ENCODE data around the gene RPP30. TPM values are rescaled to one million over a fixed set of nuclear protein-coding genes. Genes with fewer than 3 reads are reported as not detected.
"Not testable (repeated sequence)": the region's sequence is repeated elsewhere in the genome, so short reads cannot be mapped to it uniquely, and the experiment has no call there.

RPP30 gene
- total RNA-seq, 1 donor from 2014 or later, result 27.6 TPM

DNA sequence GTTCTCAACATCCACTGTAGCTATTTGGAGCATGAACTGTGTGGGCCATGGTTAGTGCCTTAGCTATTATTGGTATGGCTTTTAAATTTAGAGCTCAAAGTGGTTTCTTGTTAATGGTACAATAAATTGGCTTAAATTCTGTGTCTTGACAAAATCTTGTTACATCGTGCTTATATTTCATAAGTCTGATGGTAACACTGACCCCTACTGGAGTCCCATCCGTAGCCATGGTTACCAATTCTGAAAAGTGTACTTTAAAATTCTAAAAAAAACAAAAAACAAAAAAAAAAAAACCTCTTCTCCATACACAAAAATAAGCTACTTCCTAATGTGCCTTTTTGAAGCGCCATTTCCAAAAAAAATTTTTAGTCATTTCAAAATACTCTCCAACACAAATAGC, 6.4 kb upstream of the RPP30 start:
- no peak for DNase-seq (ENCODE audit: low spot score)
- intact Hi-C loops (cut with DNase I), result no loop called here
- ATAC-seq, result no peak

DNA sequence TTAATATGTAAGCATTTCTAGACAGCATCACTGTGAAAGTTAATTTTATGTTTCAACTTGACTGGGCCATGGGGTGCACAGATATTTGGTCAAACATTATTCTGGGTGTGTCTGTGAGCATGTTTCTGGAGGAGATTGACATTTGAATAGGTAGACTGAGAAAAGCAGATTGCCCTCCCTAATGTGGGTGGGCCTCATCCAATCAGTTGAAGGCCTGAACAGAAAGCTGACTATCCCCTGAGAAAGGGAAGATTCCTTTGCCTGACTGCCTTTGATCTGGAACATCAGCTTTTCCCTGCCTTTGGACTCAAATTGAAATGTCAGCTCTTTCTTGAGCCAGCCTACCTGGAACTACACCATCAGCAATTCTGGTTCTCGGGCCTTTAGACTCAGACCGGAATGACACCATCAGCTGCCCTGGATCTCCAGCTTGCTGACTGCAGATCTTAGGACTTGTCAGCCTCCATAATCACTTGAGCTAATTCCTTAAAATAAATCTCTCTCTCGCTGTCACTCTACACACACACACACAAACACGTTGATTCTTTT, 5.7 kb upstream of the RPP30 start:
- ATAC-seq (no peak), DNase-seq (ENCODE audit: low spot score) (no peak)
- intact Hi-C loops (cut with DNase I), result no loop called here

DNA sequence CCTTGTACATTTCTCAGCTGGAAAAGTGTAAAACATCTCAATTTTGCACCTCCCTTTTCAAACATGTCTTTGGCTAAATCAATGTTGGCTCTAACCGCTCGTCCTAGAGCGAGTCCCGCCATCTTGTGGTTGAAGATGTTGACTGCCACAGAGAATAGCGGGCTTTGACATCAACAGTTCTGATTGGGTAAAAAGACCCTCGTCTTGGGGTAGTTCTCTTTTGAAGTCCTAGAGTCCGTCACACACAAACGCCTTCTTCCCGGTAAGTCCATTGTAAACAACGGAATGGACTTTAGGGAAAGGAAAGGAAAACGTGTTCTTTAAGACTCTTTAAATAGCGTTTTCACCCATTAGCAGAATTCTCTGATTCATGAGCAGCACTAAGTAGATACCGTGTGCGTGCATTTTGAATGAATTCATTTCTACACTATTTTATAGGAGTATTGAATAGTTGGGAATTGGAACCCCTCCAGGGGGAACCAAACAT, 452 bp upstream of the RPP30 start:
- intact Hi-C loops (cut with DNase I), result no loop called here
- DNase-seq (ENCODE audit: low spot score), result no peak
- ATAC-seq, result peak; percentile 87

GRCh38 chr10:90872648-90873020, 860 bp downstream of the RPP30 start:
- no peak for ATAC-seq
- intact Hi-C loops (cut with DNase I), result no loop called here

GRCh38 chr10:90879062-90879461, 7.3 kb downstream of the RPP30 start:
- ATAC-seq (no peak), DNase-seq (ENCODE audit: low spot score) (no peak)
- intact Hi-C loops (cut with DNase I), result no loop called here

More at GRCh38 chr10:90872648-90873020, 860 bp downstream of the RPP30 start:
- no peak for DNase-seq (ENCODE audit: low spot score)

- intact Hi-C loops (cut with DNase I); ATAC-seq; DNase-seq (ENCODE audit: low spot score): not testable (repeated sequence)
These were observed 8.4 kb downstream of the RPP30 start for GRCh38 chr10:90880059-90880719.

DNA sequence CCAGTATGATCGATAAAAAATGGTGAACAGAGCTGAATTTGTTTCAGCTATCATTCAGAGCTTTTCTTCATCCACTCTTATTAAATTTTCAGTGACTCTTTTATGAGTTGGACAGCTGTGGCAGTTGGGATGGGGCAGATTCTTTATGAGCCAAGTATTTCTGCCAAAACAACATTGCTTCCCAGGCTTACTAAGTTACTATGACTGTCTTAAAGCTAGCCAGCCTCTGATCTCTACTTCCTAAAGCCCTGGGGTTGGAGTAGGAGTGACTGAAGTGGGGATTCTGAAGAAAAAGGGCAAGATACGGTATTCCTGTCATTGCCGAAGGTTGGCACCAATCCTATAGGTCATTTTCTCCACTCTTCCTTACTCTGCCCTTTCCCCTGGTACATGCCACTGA, 12.7 kb downstream of the RPP30 start:
- intact Hi-C loops (cut with DNase I), result no loop called here
- no peak for DNase-seq (ENCODE audit: low spot score)
- no peak for ATAC-seq

- no peak for DNase-seq (ENCODE audit: low spot score)
- intact Hi-C loops (cut with DNase I), result no loop called here
- no peak for ATAC-seq
These were observed 13.4 kb downstream of the RPP30 start for GRCh38 chr10:90885176-90885575.

- DNase-seq (ENCODE audit: low spot score) (no peak), ATAC-seq (peak; percentile 30)
- intact Hi-C loops (cut with DNase I), result no loop called here
These were observed 15.8 kb downstream of the RPP30 start for GRCh38 chr10:90887555-90887954.

DNA sequence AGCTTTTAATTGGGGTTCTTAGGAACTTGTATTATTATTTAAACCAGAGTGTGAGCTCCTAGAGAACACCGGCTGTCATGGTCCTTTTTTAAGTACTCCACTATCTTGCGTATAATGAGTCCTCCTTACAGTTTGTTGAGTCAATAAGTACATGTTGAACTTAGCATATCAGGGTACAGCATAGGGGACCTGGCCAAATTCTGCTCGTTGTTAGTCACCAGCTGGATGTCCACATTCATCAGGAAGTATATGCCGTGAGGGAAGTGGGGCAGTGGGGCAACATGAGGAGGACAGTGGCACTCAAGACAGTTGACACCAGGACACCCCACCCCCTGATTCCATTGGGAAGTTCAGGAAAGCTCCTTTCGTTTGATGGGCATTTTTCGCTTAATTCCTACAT, 16.6 kb downstream of the RPP30 start:
- ATAC-seq (no peak), DNase-seq (ENCODE audit: low spot score) (no peak)
- intact Hi-C loops (cut with DNase I), result no loop called here

DNA sequence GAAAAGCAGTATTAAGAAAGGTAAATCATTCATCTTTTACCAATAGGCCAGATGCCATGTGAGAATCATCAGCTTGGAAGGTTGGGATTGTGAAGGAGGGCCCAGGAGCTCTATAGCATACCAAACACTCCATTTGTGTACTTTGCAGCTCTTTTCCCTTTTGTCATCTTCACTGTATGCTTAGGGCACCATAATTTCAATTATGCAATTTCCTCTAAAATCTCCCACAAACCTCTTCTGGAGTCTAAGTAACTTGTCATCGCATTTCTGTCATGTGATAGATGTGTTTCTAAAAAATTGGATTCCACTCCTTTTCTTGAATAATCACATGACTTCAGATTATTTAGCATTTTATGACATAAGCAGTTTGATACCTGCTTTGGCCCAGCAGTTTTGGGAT, 17.9 kb downstream of the RPP30 start:
- intact Hi-C loops (cut with DNase I), result no loop called here
- no peak for DNase-seq (ENCODE audit: low spot score)
- ATAC-seq, result no peak

DNA sequence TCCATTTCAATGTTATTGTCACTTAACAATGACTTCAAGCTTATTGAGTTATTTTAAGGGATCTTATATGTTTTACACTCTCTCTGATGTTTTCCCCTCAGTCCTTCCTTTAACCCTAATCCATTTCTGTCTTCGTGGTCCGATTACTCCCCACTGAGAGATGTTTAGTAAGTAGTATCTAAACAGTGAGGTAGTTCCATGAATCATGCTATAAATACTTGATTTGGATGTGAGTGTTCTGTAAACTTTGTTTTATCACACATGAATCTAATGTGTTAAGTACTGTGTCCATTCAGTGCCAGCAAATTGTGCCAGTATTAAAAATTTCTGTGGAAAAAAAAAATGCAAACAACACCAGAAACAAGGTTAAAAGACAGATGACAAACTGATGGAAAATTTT, 18.6 kb downstream of the RPP30 start:
- DNase-seq (ENCODE audit: low spot score) (no peak), ATAC-seq (no peak)
- intact Hi-C loops (cut with DNase I), result no loop called here

GRCh38 chr10:90893190-90893589, 21.4 kb downstream of the RPP30 start:
- intact Hi-C loops (cut with DNase I), result no loop called here
- ATAC-seq, result no peak
- no peak for DNase-seq (ENCODE audit: low spot score)

DNA sequence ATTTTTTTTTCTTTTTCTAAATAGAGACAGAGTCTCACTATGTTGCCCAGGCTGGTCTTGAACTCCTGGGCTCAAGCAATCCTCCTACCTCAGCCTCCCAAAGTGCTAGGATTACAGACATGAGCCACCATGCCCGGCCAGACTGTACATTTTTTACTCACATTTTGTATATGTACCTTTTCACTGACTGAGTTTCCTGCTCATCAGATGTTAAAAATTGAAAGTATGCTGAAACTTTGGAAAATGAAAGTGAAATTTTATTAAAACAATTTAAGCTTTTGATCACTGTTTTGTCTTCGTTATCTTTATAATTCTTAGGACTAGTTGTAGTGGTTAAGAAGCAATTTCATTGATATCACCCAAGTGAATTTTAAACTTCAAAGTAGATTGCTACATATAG, 25.1 kb downstream of the RPP30 start:
- intact Hi-C loops (cut with DNase I); DNase-seq (ENCODE audit: low spot score); ATAC-seq: not testable (repeated sequence)

DNA sequence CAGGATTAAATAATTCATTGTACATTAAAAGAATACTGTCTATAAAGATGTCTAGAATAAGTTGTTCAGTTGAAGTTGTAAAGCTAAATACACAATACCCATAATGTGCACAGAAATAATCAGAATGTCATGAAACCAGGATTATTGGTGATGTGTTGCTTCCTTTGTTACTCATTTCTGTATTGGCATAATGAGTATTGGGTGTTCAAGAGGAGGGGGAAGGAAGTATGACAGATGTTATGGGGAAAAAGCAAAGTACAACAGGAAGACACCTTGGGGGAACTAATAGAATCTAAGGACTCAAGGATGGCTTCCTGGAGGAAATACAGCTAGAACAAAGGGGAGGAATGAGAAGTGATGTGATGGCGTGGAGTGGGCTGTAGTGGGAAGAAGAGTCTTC, 34.2 kb downstream of the RPP30 start:
- no peak for DNase-seq (ENCODE audit: low spot score)
- intact Hi-C loops (cut with DNase I), result no loop called here
- ATAC-seq, result no peak

GRCh38 chr10:90906596-90906995, 34.8 kb downstream of the RPP30 start:
- DNase-seq (ENCODE audit: low spot score) (no peak), ATAC-seq (no peak)
- intact Hi-C loops (cut with DNase I), result no loop called here

GRCh38 chr10:90911133-90912051, 39.6 kb downstream of the RPP30 start:
- peak; percentile 63 for DNase-seq (ENCODE audit: low spot score)
- peak; percentile 89 for ATAC-seq
- intact Hi-C loops (cut with DNase I), result no loop called here

DNA sequence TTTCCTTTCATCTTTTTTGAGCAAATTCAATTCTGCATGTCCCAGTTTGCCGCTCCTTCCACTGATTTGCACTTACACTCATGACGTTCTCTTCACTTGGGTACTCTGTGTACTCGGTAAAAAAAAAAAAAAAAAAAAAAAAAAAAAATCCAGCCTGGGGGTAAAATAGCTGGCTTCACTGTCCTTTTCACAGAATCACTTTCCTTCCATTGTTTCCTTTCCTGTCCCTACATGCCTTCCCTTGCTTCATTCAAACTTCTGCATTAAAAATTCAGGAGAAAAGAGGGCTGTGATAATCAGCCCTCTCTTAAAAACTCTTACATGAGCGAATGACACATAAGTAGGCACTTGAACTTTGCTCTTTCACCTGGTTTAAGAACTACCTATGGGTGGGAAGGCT, 40.4 kb downstream of the RPP30 start:
- ATAC-seq, result no peak
- DNase-seq (ENCODE audit: low spot score), result no peak
- intact Hi-C loops (cut with DNase I), result no loop called here

DNA sequence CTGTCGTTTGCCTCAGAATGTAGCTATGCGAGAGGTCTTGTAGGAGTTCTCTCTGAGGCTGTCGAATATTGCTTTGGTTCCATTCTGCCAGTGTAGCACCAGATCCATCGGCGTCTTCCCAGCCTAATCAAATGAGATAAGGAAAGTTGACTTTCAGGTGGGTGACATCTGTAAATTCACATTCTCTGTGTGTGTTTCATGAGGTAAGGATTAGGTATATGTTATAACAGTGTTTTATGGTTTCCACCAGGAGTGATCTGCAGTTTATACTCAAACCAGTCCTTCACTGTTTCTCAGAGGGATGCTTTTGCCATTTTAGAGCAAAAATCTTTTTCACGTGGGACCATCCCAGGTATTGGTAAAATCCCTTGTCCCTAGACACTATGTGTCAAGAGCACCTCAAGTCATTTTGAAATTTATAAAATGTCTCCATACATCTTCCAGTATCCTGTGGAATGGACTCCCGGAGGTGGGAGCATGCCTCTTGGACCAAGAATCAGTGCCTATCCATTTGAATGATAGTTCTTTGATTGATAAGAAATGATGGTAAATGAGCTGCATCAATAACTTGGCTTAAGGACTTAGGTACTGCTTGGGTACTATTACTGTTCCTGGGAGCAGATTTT, 41.2 kb downstream of the RPP30 start:
- ATAC-seq (no peak), DNase-seq (ENCODE audit: low spot score) (no peak)
- intact Hi-C loops (cut with DNase I), result no loop called here
